Measurements from ENCODE around the gene GNAQ.
"Not testable (repeated sequence)": the region's sequence is repeated elsewhere in the genome, so short reads cannot be mapped to it uniquely, and the experiment has no call there.

GNAQ gene

DNA sequence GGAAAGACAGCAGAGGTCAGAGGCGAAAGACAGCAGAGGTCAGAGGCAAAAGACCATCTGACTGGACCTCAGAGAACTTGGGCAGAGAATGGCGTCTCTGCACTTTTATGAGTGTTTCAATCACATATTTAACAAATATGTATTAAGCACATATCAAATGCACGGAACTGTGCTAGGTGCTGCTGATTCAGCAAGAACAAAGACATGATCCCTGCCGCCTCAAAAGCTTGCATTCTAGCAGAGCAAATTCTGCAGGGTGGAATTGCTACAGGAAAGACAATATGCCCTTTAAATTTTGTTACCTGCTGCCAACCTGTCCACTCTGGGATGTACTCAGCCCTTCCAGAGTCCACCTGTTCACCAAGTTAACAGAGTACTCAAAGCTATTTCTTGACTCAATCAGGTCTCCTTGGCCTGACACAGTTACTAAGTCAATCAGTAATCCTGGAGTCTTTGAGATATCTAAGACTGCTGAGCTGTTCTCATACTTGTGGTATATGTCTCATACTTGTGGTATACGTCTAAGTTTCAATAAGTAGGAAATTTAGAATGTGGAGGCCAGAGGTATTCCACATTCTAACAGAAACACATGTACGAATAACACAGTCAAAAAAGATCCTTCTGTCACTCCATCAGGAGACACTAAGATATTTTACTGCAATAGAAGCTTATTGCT is 131.8 kb downstream of the GNAQ start:
- no peak for DNase-seq

DNA sequence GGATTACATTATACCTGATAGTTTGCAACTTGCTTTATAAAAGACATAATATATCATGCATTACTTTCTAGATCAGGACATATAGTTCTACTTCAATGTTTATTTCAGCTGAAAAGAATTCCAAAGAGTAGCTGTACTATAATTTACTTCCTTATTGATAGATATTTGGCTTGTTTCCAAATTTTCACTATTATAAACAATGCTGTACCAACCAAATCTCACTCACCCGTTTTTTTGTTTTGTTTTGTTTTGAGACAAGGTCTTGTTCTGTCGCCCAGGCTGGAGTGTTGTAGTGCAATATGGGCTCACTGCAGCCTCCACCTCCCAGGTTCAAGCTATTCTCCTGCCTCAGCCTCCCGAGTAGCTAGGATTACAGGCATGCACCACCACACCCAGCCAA is 132.7 kb downstream of the GNAQ start:
- no peak for DNase-seq

DNA sequence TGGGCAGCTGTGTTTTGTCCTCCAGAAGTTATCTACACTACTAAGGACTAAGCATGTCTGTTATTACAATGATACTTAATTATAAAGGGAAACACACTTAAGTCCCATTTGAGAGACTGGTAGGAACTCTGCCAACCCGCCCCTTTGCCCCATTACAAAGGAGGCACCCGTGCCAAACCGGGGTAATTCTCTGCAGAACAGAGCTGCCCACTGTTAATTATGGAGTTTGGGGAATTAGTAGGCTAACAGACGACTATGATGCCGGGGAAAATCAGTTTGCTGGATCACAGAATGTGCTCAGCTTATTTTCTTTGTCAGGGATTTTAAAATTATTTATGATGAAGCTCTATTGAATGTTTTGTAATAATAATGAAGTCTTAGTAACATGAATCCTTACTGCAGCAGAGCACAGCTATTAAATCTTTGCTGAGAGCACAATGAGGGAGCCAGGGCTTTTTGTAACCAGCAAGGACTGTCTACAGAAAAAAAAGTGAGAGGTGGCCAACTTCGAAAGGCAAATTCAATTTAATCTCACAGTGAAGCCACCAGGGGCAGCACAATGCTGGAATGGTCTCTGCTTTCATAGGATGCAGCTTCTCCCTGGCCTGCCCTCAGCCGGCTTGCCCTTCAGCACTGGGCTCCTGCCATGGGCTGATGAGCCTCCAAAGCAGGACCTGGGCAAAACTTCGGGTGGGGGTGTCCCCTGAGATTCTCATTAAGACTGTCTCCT is 134.5 kb downstream of the GNAQ start:
- no peak for DNase-seq

DNA sequence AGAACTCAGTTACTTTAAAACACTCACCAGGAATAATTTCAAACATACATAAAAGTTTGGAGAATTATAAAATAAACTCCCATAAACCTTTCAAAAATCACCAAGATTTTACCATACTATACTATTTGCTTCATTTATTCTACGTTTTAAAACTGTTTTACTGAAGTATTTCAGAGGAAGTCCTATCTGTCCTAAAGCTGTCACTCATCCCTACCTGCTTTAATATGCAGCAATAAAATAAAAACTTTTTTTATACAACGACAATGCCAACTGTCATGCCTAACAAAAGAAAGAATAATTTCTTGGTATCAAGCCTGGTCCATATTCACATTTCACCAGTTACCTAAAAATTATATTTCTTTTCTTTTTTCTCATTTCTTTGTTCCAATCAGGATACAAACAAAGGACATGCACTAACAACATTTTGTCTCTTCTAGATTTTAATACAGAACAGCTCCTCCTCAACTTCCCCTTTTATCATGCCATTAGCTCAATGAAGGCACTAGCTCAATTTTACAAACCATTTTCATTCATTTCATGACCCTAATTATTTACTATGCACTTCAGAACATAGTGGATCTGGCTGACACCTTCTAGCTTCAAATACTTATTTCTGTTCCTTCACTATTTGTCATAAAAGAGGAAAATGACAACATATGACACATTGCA is 135.2 kb downstream of the GNAQ start:
- DNase-seq, result no peak

DNA sequence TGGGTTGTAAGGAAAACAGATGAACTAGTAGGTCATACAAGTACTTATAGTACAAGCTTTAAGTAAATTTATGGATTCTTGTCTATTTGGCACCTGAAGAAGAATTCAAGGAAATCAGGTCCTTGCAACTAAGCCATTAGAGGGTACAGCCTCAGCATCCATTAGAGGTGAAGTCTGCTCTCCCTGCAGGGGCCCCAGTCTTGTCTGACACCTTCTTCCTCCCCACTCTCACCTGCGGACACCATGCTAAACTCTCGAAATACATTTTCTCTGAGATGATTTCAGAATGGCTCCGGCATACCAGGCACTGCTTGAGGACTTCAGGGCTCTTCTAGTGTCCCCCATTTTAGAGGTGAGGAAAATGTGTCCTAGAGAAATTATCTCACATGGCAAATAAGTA is 137.9 kb downstream of the GNAQ start:
- no peak for DNase-seq

DNA sequence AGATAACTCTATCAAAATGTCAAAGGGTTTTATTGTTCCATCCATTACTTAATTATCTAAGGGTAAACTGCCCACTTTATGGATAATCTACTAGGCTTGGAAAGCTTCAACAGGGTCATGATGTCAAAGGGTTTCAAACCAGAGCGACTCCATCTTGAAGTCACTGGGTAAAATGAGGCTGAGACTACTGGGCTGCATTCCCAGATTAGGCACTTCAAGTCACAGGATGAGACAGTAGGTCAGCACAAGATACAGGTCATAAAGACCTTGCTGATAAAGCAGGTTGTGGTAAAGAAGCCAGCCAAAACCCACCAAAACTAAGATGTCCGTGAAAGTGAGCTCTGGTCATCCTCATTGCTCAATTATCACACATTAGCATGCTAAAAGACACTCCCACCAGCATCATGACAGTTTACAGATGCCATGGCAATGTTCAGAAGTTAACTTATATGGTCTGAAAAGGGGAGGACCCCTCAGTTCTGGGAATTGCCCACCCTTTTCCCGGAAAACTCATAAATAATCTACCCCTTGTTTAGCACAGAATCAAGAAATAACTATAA is 138.6 kb downstream of the GNAQ start:
- no peak for DNase-seq

DNA sequence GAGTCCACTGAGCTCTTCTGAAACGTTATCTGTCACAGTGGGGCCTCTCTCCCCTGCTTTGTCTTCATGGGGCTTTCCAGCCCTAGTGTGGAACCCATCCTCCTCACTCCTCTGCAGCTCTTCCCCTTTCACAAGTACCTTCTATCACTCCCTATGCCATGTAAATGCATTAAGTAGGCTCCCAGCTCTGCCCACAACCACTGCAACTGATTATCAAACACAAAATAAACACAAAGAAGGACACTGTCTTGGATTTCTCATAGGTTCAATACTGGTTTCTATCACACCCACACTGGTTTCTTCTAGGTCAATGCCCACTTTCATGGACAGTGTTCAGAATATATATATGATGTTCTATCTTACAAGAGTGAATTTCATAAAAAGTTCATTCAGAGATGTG is 139.4 kb downstream of the GNAQ start:
- DNase-seq, result no peak

DNA sequence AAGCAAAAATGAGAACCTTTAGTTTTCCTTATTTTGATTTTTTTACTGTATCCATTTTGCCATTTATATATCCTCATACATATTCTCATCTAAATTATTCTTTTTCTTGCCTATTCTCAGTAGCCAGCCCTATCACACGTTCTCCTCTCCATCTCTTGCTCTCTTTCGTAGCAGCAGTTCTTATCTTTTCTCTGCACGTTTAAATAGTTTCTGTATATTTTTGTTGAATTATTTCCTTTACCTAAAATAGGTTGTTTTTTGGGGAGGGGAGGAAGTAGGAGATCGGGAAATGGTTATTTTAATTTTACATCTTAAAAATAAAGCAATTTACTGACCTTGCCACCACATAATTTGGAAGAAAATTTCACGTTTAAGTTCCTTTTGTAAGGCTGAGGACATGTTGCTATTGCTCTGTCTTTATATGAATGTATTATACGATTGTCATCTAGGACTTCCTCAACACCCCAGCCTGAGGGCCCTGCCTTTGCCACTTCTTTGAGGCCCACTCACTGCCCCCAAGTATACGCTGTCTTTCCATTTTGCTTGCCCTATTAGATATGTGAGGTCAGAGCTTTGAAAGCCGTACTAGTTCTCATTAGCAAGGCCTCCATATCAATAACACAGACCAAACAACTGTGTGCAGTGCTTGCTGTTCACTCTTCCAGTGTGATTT is 140.3 kb downstream of the GNAQ start:
- no peak for DNase-seq

DNA sequence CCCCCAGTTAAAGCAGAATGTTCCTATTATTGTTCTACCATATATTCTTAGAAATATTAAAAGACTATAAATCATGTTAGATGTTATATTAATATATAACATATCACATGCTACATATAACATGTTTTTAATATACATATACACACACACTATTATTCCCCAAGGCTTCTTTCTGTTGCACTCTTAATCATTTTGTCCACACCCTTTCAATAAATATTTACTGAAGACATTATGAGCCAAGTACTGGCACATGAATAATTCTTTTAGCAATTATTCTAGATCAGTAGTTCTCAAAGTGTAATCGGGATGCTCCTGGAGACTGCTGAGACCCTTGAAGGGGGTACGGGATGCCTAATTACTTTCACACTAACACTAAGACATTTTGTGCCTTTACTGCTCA is 143.9 kb downstream of the GNAQ start:
- DNase-seq, result no peak

DNA sequence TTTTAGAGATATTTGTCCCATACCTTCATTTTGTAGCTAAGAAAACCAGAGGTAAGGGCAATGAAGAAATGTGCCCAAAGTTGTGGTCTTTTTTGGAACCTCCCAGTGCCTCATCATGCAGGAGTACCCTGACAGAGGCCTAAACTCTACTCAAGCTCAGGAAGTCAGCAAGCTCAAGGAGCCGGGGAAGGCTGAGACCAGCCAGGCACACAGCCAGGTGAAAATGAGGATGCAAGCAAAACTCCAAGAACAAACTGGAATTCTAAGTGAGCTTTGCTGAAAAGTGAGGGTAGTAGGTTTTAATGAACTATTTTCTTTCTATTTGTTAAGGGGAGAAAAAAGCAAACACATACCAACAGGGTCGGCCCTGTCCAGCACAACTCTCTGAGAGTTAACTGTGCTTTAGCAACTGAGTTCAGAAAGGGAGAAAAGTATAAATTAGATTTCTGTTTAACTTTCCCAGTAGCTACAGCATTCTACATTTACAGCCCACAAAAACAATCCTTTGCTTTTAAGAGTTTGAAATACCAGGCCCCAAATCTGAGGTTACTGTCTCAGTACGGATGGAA is 146.4 kb downstream of the GNAQ start:
- DNase-seq, result no peak

DNA sequence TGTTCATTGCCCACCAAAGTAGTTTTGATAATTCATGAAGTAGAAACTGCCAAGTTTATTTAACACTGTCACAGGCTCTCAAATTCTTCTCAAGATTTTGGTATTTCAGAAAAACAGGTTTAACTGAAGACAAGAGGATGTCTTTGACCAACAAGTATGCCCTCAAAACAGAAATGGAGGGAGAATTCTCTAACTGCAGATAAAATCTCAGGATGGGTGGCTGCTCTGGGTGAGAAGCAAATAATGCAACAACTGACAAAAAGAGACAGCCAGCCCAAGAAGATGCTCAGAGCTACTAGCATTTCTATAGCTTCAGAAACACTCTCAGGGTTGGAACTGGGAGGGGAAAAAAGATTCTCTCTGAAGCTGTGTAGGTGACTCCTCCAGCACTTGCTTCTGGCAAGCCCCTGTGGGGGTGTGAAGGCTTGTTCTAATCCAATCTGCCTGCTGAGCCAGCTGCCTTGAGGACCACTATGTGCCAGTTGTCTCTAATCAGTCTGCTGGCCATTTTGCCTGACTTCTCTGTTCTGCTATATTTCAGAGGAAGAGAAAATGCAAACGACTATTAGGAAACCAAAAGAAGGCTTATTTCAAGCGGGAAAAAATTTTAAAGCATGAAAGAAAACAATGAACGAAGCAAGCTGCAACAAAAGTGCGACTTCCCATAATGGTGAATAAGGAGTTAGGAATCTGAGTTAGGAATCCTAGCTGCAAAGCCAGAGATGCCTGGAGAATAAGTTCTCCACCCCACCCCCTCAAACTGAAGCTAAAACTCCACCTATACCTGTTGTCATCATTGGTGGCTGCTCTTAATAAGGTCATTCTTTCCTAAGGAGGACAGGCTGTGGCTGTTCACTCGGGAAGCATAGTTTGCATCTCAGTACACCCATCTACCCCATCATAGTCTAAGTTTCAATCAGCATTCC is 147.5 kb downstream of the GNAQ start:
- DNase-seq, result no peak

DNA sequence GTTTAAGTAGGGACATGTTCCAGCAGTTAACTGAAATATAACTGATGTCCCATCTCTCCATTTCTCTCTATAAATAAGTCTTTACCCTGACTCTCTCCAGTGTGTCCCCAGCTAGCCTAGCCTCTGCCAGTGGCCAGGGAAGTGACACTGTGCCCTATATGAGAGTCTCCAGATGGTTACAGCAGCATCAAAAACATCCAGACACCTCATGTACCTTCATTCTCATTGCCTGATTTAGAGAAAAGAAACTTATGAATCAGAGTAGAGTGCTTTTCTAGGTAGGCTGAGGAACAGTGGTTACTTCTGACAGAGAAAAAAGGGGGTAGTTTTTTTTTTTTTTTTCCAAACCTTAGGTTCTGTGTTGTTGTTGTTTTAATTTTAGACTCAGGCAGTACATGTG is 148.5 kb downstream of the GNAQ start:
- no peak for DNase-seq

DNA sequence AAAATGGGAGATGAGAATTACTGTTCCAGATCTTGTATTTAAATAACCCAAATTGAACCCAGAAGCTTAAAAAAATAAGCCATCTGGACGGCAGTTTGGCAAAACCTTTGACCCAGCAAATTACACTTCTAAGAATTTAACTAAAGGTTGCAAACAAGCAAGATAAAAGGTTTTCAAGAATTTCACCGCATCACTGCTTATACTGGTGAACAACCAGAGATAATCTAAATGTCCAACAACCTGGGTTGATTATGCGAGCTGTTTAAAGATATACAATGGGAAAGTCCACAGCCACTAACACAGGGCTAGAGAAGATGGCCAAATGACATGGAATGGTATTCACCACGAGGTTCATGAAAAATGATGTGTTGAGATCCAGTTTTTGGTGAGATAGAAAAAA is 149.3 kb downstream of the GNAQ start:
- DNase-seq, result no peak

DNA sequence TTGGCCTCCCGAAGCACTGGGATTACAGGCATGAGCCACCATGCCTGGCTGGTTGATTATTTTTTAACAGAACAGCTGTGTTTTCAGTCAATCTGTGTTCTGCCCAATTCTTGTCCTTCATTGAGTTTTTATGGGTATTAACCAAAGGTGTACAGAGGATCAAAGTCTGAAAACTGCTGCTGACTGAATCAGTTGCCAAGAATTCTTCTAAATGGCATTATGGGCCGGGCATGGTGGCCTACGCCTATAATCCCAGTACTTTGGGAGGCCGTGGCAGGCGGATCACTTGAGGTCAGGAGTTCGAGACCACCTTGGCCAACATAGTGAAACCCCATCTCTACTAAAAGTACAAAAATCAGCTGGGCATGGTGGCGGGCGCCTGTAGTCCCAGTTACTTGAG is 150.0 kb downstream of the GNAQ start:
- not testable (repeated sequence) for DNase-seq

DNA sequence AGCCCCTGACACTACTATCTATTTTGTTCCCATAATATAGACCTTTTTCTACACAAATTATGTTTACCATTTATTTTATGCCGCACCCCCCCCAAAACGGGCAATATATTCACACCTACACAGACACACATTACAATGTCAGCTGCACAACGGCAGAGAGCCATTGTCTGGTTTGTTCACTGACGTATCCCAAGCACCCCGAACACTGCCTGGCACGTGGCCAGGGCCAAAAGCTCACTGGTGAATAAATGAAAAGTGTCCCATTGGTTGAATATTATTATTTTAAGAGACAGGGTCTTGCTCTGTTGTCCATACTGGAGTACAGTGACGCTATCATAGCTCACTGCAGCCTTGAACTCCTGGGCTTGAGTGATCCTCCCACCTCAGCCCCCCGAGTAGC is 150.5 kb downstream of the GNAQ start:
- no peak for DNase-seq

DNA sequence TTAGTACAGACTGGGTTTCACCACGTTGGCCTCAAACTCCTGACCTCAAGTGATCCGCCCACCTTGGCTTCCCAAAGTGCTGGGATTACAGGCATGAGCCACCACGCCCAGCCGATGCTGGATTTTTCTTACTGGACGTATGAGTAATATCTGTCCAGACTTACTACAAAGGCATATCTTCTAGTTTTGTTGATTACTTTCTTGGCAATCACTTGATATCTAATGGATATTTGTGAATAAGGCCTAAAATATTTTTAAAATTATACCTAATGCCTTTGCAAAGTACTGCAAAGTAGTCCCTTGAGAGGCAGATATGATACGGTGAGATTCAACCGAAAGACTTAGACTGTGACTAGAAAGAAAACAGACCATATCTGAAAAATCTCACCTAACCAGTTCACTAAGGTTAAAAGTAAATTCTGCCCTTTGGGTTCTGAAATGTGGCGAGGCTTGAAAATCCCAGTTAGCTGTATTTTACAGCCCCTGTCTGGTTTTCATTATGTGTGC is 152.1 kb downstream of the GNAQ start:
- DNase-seq, result no peak

DNA sequence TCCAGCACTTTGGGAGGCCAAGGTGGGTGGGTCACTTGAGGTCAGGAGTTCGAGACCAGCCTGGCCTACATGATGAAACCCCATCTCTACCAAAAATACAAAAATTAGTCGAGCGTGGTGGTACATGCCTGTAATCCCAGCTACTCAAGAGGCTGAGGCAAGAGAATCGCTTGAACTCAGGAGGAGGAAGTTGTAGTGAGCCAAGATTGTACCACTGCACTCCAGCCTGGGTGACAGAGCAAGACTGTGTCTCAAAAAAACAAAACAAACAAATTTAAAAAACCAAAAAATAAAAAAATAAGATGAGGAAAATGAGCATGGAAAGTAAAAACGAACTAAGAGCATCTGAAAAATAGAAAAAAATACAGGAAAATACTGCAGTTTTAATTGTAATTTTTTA is 152.8 kb downstream of the GNAQ start:
- not testable (repeated sequence) for DNase-seq

DNA sequence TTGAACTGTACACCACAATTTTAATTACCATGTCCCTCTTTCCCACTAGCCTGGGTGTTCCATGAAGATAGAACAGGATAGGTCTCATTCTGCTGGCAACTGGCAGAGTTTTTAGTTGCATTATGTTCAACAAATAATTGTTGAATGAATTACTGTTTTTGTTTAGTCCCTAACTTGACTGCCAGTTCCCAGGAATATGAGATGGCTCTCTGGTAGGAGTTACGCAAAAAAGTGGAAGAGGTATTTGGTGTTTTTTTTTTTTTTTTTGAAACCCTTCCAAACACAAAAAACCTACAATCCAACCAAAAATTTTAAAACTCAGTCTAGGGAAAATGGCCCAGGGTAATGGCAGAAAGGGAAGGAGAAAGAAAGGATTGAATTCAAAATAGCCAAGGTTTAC is 153.6 kb downstream of the GNAQ start:
- DNase-seq, result no peak

DNA sequence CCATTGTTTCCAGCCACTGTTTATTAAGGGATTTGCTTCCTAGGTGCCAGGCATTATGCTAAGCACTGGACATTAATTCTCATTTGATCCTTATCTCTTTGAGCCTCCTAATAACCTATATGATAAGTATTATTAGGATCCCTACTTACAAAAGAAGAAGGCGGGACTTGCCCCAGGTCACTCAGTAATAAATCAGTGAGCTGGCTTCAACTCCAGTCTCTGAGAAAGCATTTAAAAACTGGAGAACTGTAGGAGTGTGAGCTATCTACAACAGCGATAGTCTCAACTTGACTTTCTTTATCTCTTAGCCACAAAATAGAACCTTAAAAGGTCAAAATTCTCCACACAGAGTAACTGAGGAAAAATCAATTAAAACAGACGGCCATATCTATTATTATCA is 155.0 kb downstream of the GNAQ start:
- no peak for DNase-seq

DNA sequence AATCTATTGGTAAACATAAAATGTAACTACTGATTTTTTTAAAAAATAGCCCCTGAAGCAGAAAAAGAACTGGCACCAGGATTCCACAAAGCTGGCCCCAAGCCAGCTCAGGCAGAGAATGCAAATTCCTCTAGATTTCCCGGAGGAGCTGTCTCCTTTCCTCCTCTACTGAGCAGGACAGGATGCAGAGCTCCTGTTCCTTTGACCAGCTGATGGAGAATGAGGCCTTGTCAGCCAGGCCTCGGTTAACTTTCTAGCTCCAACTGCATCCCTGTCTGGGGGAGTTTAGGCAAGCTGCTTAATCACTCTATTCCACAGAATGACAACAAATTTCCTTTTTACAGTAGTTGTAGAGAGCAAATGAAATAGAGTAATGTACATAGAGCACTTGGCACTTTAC is 155.5 kb downstream of the GNAQ start:
- DNase-seq, result no peak

DNA sequence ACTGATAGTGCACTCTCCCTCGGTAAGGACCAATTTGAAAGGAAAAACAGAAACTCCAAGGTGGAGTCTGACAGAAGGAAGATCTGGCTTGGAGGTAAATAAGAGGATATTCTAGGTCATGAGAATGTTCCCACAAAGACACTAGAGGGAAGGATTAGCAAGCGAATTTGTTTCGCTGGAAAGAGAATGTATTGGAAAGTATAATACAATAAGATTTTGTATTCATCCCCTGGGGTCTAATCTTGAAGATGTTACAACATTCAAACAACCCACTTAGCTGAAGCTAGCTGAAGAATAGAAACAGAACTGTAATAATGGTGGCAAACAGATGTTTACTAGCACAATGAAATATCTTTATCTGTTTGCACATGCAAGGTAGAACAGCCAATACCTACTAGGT is 158.7 kb downstream of the GNAQ start:
- no peak for DNase-seq

DNA sequence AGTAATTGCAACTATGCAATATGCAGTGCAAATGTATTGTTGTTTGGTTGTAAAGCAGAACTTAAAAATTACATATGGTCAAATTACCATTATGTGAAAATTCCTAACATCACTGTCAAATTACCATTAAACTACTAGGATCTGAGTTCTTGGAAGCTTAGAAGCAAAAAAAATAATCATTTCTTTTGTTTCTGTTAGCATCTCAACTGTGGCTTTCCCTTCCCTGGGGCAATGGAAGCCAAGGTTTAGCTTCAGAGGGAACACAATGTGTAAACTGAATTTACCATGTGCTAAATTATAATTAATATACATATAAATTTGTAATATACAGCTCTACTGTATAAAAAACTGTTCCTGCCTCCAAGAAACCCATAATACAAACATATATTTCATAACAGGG is 159.4 kb downstream of the GNAQ start:
- no peak for DNase-seq
